Endothelial cell of hepatic sinusoid (primary cell): Measurements from ENCODE around the gene PCDHA5.

Source experiments
- in situ Hi-C: cut with HindIII; loops from 2 replicates; pipeline ENCODE4 v1.10.0; 2017; ENCODE audit warnings: low sequenced_read_pairs

PCDHA5 gene

DNA sequence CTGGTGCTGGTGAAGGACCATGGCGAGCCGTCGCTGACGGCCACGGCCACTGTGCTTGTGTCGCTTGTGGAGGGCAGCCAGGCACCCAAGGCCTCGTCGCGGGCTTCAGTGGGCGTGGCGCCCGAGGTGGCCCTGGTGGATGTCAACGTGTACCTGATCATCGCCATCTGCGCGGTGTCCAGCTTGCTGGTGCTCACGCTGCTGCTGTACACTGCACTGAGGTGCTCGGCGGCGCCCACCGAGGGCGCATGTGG is 36.5 kb downstream of the PCDHA5 start:
- in situ Hi-C loops, result no loop called here

DNA sequence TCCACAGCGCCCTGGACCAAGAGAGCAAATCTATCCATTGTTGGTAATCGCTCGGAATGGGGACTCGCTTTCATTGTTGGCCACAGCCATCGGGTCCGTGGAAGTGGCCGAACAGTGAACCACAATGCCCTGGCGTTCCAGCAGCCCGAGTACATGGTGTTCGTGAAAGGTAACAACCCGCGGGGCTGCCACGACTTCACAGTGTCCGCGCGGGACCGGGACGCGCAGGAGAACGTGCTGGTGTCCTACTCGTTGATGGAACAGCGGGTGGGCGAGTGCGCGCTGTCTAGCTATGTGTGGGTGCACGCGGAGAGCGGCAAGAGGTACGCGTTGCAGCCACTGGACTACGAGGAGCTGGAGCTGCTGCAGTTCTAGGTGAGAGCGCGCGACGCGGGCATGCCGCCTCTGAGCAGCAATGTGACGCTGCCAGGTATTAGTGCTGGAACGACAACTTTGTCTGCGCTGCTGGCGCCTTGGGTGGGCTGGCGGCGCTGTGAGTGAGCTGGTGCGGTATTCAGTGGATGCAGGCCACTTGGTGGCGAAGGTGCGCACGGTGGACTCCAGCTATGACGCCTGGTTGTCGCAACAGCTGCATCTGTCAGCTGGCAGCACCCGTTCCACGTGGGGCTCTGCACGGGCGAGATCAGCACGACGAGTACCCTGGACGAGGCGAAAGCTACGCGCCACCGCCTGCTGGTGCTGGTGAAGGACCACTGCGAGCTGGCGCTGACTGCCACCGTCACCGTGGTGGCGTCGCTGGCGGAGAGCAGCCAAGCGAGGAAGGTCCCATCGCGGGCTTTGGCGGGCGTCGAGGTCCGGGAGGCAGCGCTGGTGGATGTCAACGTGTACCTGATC is 41.3 kb downstream of the PCDHA5 start:
- in situ Hi-C loops, result no loop called here

DNA sequence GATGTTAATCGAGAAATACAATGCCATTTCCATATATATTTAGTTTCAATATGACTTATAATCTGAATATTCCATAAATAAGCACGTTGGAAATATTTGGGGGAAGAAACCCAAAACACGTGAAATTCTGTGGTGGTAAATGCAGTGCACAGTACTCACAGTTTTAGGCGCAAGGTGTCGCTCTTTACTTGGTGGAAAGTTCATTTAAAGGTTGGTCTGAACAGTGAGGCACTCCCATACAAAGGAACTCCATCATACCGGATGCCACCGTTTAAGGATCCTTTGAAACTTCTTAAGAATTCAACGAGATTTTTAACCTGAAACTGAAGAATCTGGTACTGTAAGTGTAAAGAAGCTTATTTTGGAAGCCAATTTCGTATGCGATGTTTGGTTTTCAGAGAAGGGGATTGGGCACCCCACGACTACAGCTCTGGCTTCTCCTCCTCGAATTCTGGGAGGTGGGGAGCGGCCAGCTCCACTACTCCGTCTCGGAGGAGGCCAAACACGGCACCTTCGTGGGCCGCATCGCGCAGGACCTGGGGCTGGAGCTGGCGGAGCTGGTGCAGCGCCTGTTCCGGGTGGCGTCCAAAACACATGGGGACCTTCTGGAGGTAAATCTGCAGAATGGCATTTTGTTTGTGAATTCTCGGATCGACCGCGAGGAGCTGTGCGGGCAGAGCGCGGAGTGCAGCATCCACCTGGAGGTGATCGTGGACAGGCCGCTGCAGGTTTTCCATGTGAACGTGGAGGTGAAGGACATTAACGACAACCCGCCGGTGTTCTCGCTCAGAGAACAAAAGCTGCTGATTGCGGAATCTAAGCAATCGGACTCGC is 47.5 kb downstream of the PCDHA5 start, which contains the start of gene PCDHA11:
PCDHA11 (plus strand) TSS at position 237 of the 834 bp plus-strand sequence; CDS start at position 384, 147 bp downstream.
- in situ Hi-C loops, result no loop called here

DNA sequence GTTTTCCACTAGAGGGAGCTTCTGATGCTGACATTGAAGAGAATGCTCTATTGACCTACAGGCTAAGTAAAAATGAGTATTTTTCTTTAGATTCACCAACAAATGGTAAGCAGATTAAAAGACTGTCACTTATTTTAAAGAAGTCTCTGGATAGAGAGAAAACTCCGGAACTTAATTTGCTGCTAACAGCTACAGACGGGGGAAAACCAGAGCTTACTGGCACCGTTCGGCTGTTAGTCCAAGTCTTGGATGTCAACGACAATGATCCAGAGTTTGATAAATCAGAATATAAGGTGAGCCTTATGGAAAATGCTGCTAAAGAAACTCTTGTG is 48.1 kb downstream of the PCDHA5 start:
- in situ Hi-C loops, result no loop called here

DNA sequence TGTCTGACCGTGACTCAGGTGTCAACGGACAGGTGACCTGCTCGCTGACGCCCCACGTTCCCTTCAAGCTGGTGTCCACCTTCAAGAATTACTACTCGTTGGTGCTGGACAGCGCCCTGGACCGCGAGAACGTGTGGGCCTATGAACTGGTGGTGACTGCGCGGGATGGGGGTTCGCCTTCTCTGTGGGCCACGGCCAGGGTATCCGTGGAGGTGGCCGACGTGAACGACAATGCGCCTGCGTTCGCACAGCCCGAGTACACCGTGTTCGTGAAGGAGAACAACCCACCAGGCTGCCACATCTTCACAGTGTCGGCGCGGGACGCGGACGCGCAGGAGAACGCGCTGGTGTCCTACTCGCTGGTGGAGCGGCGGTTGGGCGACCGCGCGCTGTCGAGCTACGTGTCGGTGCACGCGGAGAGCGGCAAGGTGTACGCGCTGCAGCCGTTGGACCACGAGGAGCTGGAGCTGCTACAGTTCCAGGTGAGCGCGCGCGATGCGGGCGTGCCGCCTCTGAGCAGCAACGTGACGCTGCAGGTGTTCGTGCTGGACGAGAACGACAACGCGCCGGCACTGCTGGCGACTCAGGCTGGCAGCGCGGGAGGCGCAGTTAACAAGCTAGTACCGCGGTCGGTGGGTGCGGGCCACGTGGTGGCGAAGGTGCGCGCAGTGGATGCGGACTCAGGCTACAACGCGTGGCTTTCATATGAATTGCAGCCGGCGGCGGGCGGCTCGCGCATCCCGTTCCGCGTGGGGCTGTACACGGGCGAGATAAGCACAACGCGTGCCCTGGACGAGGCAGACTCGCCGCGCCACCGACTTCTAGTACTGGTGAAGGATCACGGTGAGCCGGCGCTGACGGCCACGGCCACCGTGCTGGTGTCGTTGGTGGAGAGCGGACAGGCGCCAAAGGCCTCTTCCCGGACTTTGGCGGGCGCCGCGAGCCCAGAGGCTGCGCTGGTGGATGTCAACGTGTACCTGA is 49.1 kb downstream of the PCDHA5 start:
- in situ Hi-C loops, result no loop called here
